Vagina (tissue), 2 donors: ENCODE measurements around the gene FAM83C.

ENCODE experiments used
- POLR2A ChIP-seq, 2 donors: fragments of 450-650 bp; IDR thresholded peaks; one replicate each; pipeline ENCODE4 v1.6.1; 2017; ENCODE audit warnings: antibody characterized with exemption in 2 of 2, mild to moderate bottlenecking in 2 of 2, moderate library complexity in 2 of 2
- TF ChIP-seq, protein P1 (sequence below), 3 experiments: fragments of 450-650 bp in 2 of 3; fragments of 200-600 bp in 1 of 3; sonication (generic) in 1 of 3; IDR thresholded peaks; one replicate each; pipeline ENCODE4 v1.5.1; 2017 to 2019; ENCODE audit warnings: antibody characterized with exemption in 3 of 3, mild to moderate bottlenecking in 2 of 3, moderate library complexity in 2 of 3

- TF ChIP-seq, protein P1, sequence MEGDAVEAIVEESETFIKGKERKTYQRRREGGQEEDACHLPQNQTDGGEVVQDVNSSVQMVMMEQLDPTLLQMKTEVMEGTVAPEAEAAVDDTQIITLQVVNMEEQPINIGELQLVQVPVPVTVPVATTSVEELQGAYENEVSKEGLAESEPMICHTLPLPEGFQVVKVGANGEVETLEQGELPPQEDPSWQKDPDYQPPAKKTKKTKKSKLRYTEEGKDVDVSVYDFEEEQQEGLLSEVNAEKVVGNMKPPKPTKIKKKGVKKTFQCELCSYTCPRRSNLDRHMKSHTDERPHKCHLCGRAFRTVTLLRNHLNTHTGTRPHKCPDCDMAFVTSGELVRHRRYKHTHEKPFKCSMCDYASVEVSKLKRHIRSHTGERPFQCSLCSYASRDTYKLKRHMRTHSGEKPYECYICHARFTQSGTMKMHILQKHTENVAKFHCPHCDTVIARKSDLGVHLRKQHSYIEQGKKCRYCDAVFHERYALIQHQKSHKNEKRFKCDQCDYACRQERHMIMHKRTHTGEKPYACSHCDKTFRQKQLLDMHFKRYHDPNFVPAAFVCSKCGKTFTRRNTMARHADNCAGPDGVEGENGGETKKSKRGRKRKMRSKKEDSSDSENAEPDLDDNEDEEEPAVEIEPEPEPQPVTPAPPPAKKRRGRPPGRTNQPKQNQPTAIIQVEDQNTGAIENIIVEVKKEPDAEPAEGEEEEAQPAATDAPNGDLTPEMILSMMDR (IDR thresholded peaks at IDR 0.05): no peak
- TF ChIP-seq POLR2A (IDR thresholded peaks at IDR 0.05): no peak
These were observed 10.5 kb upstream of the FAM83C start for GRCh38 chr20:35302421-35303335.
